NCI-H146 (cell line): ENCODE measurements around the gene RAB28.

Source experiments
- DNase-seq: peaks from one replicate; lab custom pipeline; 2025; lab: John Stamatoyannopoulos, UW

The RAB28 gene

DNA sequence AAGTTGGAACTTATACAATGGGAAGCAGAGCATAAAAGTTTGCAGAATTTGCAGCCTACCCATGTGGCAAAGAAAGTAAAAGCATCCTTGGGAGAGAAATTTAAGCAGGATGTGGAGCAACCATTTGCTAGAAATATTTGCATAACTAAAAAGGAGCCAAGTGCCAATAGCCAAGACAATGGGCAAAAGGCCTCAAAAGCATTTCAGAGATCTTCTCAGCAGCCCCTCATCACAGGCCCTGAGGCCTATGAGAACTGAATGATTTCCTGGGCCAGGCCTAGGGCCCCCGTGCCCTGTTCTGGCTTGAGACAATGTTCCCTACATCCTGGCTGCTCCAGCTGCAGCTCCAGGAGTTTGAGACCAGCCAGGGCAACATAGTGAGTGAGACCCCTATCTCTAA is 25.3 kb upstream of the RAB28 start:
- DNase-seq: no peak

DNA sequence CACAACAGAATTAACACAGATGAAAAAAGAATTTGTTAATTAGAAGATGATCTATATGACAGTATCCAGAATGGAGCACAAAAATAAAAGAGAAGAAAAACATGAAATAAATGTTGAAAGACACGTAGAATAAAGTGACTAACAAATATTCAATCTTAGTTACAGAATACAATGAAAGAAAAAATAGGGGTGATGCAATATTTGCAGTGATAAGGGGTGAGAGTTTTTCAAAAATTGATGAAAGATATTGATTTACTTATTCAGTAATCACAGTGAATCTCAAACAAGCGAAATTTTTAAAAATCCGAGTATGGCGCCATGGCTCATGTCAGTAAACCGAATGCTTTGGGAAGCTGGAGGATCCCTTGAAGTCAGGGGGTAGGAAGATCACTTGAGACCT is 20.2 kb upstream of the RAB28 start:
- no peak for DNase-seq

- DNase-seq: no peak
These were observed 14.3 kb upstream of the RAB28 start for GRCh38 chr4:13498469-13498868.

- no peak for DNase-seq
These were observed 12.5 kb upstream of the RAB28 start for GRCh38 chr4:13496605-13497004.

DNA sequence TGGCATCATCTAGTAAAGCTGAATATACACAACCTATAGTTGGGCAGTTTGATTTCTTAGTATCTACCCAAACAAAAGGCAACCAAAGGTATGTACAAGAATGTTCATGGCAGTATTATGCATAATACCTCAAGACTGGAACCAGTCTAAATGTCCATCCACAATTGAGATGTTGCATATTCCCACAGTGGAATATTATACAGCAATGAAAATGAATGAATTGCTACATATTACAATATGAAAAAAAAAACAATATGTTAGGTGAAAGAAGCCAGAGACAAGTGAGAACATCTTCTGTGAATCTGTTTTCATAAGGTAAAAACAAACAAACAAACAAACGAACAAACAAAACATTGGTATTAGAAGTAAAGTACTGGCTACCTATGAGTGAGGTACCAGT is 11.6 kb upstream of the RAB28 start:
- DNase-seq: no peak

DNA sequence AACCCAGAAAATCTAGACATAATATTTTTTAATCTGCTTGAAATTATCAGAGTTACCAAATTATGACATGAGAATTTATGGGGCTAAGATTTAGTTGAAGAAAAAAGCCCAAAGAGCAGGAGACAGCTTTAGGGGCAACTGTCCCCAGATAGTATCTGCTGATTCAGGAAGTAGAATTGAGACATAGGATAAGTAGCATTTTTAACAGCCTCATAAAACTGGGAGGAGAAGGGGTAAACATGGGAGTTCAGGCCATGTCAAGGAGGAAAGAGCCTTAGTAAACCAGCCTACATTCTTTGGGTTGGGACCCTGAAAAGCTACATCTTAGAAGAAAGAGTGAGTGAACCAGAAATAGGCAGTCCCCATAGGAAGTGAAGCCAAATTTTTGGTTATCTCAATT is 9.7 kb upstream of the RAB28 start:
- DNase-seq: no peak

DNA sequence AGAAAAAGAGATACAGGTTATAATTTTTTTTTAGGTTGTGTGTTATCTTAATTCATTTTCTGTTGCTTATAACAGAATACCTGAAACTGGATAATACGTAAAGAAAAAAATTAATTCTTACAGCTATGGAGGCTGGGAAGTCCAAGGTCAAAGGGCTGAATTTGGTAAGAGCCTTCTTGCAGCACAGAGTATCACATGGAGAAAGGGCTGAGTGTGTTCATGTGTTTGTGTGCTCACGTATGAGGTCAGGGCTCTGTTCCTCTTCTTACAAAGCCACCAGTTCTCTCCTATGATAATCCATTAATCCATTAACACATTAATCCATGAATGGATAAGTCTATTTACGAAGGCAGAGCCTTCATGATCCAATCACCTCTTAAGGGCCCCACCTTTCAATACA is 8.6 kb upstream of the RAB28 start:
- no peak for DNase-seq

DNA sequence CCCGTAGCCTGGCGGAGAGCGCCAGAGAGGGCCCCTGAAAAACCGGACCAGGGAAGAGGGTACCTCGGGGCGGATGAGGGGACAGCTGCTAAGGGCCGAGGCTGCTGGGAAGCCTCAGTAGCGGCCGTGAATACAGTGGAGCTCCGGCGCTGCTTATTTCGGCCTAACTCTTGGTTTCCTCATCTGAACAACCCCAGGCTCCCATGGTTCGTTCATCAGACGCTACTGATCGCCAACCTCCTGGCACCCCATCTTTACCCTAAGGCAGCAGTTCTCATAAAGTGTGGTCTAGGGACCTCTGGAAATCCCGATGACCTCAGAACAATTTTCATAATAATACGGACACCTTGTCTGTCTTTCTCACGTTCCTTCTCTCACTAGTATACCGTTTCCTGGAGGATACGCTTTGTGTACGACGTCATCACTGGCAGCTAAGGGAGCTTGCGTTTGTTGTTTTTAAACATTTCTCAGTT is 645 bp upstream of the RAB28 start:
- DNase-seq: peak; percentile 56

GRCh38 chr4:13483768-13484121 is 395 bp downstream of the RAB28 start:
- peak; percentile 63 for DNase-seq

GRCh38 chr4:13483136-13483767 is 888 bp downstream of the RAB28 start:
- peak; percentile 26 for DNase-seq

DNA sequence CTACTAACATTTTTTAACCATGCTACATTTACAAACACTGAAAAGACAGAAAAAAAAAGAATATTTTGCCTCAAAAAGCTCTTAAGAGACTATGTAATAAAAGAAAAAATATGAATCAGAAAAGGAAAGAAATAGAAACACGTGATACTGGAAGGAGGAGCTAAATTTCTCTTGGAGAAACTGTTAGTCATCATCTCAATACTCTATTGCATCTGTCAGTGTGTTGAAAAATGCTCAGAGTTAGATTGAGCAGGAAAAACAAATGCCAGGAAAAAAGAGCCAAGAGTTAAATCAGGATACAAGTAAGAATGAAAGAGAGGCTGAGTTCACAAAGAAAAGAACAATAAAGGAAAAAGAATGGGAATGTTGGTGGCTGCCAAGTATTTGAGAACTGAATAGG is 2.6 kb downstream of the RAB28 start:
- no peak for DNase-seq

- DNase-seq: no peak
These were observed 5.4 kb downstream of the RAB28 start for GRCh38 chr4:13478707-13479106.

DNA sequence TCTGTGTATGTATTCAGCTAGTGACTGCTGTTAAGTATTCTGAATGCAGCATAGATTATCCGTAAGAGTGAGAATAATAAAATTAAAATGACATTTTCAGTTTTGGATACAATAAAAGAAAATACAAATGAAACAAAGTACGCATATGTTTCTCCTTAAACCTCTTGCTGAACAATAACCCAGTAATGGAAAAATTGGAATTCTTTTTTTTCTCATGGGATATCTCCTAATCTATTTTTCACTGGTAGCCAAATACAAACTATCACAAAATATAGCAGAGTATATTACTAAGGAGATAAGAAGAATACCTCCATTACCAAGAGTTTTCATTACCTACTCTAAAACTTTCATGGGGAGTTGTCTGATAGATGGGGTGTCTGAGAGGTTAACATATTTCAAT is 6.0 kb downstream of the RAB28 start:
- no peak for DNase-seq

GRCh38 chr4:13476915-13477314 is 7.2 kb downstream of the RAB28 start:
- DNase-seq: no peak

DNA sequence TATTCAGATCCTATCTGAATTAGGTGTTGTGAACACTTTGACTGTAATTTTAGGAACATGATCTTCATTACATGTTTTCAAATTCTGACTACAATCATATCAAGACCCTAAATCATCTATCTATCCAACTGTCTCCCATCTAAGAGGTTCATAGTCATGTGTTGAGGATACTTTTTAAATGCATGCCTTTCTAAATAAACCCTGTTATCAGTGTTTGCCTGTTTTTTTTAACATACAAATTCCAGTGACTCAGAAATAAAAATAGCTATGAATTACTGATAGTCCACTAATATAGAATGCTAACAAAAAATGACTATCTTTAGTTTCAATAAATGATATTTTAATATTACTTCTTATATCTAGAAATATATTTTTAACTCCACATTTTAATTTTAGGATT is 8.0 kb downstream of the RAB28 start:
- no peak for DNase-seq

DNA sequence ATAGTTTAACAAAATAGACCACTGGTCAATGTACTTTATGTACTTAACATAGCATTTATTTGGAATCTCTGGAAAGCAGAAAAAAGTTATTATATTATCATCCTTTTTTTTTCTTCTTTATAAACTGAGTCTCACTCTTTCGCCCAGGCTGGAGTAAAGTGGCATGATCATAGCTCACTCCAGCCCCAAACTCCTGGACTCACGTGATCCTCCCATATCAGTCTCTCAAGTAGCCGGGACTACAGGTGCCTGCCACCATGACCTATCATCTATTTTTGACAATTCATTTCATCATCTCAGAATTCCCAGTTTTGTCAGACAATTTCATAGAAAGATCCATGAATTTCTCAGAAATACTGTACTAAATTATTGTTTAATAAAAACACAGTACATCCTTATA is 12.7 kb downstream of the RAB28 start:
- no peak for DNase-seq

GRCh38 chr4:13470379-13470778 is 13.8 kb downstream of the RAB28 start:
- no peak for DNase-seq

DNA sequence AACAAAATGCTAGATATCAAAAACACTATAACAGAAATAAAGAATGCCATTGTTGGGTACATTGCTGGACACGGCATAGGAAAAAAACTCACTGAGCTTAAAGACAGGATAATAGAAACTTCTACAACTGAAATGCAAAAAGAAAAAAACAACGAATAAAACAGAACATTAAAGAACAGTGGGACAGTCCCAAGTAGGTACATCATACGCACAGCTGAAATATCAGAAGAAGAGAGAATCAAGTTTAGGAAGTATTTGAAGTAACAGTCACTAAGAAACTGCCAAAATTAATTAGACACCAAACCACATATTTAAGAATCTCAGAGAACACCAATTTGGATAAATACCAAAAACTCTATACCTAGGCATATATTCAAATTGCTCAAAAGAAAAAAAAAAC is 19.2 kb downstream of the RAB28 start:
- no peak for DNase-seq

DNA sequence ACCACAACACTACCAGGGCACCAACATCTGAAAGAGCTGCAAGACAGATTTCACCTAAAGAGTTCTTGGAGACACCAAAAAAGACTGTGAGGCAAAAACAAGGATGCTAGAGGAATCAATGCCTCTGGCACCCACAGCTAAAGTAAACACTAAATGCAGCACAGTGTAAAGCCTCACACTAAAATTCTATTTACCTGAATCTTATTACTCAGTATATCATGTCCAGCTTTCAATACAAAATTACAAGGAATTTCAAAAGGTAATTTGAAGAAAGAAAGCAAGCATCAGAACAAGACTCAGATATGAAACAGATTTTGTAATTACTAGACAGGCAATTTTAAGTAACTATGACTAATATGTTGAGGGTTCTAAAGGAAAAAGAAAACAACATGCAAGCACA is 19.6 kb downstream of the RAB28 start:
- DNase-seq: no peak

DNA sequence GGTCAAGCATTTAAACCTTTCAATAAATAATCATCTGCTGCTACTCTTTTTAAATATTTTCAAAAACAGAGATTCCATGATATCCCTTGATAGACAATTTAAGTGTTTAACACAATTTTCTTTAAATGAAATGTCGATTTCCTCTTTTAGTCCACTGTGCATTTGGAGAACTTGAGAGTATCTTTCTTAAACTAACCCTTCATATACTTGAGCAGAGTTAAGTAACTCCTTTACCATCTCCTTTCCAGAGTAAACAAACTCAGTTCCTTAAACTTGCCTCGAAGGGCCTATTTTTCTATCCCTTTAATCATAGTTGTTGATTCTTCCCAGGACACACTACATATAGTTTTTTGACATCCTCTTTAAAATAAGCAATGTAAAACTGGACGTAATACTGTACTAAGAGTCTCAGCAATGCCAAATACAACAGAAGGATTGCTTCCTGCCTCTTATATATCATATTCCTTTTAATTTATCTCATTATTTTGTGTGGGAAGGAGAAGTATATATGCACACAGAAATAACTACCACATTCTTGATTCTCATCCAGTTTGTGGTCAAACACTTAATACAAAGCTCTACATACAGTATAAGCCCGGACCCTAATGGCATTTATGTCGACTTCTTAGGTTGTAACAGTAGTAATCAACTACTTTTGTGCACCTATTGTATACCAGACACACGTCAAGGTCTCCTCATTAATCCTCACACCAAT is 22.8 kb downstream of the RAB28 start:
- no peak for DNase-seq

DNA sequence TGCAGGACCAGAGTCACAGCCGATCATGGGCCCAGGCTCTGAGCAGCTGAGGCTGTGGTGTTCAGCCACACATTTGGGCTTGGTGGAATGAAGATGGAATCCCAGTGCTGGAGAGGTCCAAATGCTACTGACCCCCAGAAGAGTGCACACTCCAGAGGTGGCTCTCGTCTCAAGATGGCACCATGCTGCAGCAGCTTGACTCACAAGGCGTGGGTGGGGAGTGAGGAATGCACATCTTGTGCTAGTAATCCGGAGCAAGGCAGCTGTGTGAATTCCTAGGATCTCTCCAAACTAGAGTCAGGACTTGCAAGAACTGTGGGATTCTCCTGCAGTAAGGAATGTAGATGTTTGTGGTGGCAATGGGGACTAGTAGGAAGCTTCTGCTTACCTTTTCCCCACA is 28.7 kb downstream of the RAB28 start:
- no peak for DNase-seq

GRCh38 chr4:13454786-13455185 is 29.4 kb downstream of the RAB28 start:
- no peak for DNase-seq

DNA sequence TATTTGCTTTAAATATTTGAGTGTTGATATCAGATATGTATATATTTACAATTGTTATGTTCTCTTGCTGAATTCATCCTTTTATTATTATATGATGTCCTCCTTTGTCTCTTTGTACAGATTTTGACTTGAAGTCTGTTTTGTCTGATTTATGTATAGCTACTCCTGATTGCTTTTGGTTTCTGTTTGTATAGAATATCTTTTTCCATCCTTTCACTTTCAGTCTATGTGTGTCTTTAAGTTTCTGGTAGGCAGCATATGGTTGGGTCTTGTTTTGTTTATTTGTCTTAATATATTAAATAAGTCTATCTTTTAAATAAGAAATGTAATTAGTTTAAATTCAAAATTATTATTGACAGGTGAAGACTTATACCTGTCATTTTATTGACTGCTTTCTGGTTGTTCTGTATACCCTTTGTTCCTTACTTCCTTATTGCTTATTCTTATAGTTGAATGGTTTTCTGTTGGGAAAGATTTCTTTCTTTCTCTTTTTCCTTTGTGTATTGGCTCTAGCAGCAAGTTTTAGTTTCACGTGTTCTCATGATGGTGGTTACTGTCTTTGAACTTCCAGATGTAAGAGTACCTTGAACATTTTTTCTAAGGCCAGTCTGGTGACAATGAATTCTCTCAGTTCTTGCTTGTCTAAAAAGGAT is 31.1 kb downstream of the RAB28 start:
- no peak for DNase-seq

- DNase-seq: no peak
These were observed 34.5 kb downstream of the RAB28 start for GRCh38 chr4:13449590-13449989.
